DOHH2 (cell line): ENCODE results near the gene MCF2L2.

ENCODE experiments used
- H3F3A ChIP-seq: fragments of 200-600 bp; sonication (generic), shearing (Covaris generic); 2 replicates; pipeline ENCODE4 v1.6.0; 2016; ENCODE audit warnings: antibody characterized with exemption, mild to moderate bottlenecking; ENCODE audit not compliant: control insufficient read depth, insufficient read depth
- H3K27ac ChIP-seq: fragments of 200-600 bp; sonication (generic); 2 replicates; pipeline ENCODE4 v1.5.1; 2014; ENCODE audit warnings: low read depth, mild to moderate bottlenecking, low read length, moderate library complexity
- H3K27me3 ChIP-seq: fragments of 200-600 bp; sonication (generic); 2 replicates; pipeline ENCODE4 v1.6.1; 2014; ENCODE audit warnings: mild to moderate bottlenecking, low read length, mixed read lengths; ENCODE audit not compliant: control insufficient read depth
- H3K36me3 ChIP-seq: fragments of 200-600 bp; sonication (generic); 2 replicates; pipeline ENCODE4 v1.6.1; 2014; ENCODE audit warnings: mild to moderate bottlenecking, low read length, moderate library complexity, mixed read lengths; ENCODE audit not compliant: control insufficient read depth
- H3K4me1 ChIP-seq: fragments of 200-600 bp; sonication (generic); 2 replicates; pipeline ENCODE4 v1.6.1; 2014; ENCODE audit warnings: mild to moderate bottlenecking, low read length, mixed read lengths; ENCODE audit not compliant: control insufficient read depth
- H3K4me2 ChIP-seq: fragments of 200-600 bp; sonication (generic); 2 replicates; pipeline ENCODE4 v1.6.0; 2014; ENCODE audit warnings: mild to moderate bottlenecking, low read length, moderate library complexity
- H3K4me3 ChIP-seq: fragments of 200-600 bp; sonication (generic); 2 replicates; pipeline ENCODE4 v1.5.1; 2014; ENCODE audit warnings: mild to moderate bottlenecking, low read length, mixed read lengths
- H3K79me2 ChIP-seq: fragments of 200-600 bp; sonication (generic); 2 replicates; pipeline ENCODE4 v1.6.1; 2014; ENCODE audit warnings: mild to moderate bottlenecking, low read length, mixed read lengths; ENCODE audit not compliant: control insufficient read depth
- H3K9me2 ChIP-seq: fragments of 200-600 bp; sonication (generic); replicated peaks from 2 replicates; pipeline ENCODE4 v1.6.1; 2014; ENCODE audit warnings: mild to moderate bottlenecking, low read length, mixed read lengths; ENCODE audit not compliant: control insufficient read depth
- H3K9me3 ChIP-seq: fragments of 200-600 bp; sonication (generic); 2 replicates; pipeline ENCODE4 v1.6.1; 2014; ENCODE audit warnings: antibody characterized with exemption, low read length, mixed read lengths; ENCODE audit not compliant: control insufficient read depth, insufficient read depth
- H4K20me1 ChIP-seq: fragments of 200-600 bp; sonication (generic); 2 replicates; pipeline ENCODE4 v1.6.0; 2014; ENCODE audit warnings: low read depth, mild to moderate bottlenecking, antibody characterized with exemption, low read length, moderate library complexity; ENCODE audit not compliant: control insufficient read depth, insufficient read depth
- EZH2phosphoT487 ChIP-seq: fragments of 200-600 bp; sonication (generic); IDR thresholded peaks from 2 replicates; pipeline ENCODE4 v1.6.1; 2017; ENCODE audit warnings: borderline replicate concordance, mild to moderate bottlenecking, antibody characterized with exemption, low read length, moderate library complexity, mixed read lengths
- TF ChIP-seq, protein P1 (sequence below): fragments of 200-600 bp; sonication (generic); IDR thresholded peaks from one replicate; pipeline ENCODE4 v1.5.1; 2014; ENCODE audit warnings: antibody characterized with exemption, mild to moderate bottlenecking, low read depth, low read length; ENCODE audit not compliant: poor library complexity, severe bottlenecking

The MCF2L2 gene

DNA sequence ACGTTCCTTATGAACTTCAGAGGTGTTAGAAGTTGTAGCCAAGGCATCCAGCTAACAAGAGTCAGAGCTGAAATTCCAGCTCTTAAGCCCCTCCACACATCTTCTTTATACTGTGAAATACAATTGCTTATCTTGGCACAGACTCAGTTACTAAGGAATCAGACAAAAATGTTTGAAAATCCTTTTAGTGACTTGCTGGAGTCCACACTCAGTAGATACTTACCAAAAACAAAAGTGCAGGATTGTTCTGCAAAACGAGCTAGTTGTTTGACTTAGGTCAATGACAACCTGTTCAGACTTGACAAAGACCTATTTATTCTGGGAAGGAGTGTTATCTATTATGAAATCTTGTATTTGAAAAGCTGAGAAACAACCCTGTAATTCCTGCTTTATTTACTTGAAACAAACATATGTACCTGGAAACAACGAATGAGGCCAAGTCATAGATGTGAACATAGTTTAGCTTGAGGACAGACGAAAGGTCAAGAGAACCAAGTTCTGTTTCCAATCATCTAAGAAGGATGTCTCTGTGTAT lies 136.9 kb downstream of the MCF2L2 start:
- no peaks in the 10 kb centered on the region for H3F3A ChIP-seq
- H3K36me3 ChIP-seq = no peaks in the 10 kb centered on the region
- no peak overlapping the region for H3K4me3 ChIP-seq
- H3K4me2 ChIP-seq = no peak overlapping the region
- no peak for TF ChIP-seq EZH2phosphoT487
- TF ChIP-seq, protein P1, sequence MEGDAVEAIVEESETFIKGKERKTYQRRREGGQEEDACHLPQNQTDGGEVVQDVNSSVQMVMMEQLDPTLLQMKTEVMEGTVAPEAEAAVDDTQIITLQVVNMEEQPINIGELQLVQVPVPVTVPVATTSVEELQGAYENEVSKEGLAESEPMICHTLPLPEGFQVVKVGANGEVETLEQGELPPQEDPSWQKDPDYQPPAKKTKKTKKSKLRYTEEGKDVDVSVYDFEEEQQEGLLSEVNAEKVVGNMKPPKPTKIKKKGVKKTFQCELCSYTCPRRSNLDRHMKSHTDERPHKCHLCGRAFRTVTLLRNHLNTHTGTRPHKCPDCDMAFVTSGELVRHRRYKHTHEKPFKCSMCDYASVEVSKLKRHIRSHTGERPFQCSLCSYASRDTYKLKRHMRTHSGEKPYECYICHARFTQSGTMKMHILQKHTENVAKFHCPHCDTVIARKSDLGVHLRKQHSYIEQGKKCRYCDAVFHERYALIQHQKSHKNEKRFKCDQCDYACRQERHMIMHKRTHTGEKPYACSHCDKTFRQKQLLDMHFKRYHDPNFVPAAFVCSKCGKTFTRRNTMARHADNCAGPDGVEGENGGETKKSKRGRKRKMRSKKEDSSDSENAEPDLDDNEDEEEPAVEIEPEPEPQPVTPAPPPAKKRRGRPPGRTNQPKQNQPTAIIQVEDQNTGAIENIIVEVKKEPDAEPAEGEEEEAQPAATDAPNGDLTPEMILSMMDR = no peak
- no peaks in the 10 kb centered on the region for H4K20me1 ChIP-seq
- H3K4me1 ChIP-seq = no peaks in the 10 kb centered on the region
- H3K9me3 ChIP-seq = no peaks in the 10 kb centered on the region
- H3K27ac ChIP-seq = no peak overlapping the region
- H3K9me2 ChIP-seq = no peaks in the 10 kb centered on the region
- no peaks in the 10 kb centered on the region for H3K79me2 ChIP-seq
- no peaks in the 10 kb centered on the region for H3K27me3 ChIP-seq

DNA sequence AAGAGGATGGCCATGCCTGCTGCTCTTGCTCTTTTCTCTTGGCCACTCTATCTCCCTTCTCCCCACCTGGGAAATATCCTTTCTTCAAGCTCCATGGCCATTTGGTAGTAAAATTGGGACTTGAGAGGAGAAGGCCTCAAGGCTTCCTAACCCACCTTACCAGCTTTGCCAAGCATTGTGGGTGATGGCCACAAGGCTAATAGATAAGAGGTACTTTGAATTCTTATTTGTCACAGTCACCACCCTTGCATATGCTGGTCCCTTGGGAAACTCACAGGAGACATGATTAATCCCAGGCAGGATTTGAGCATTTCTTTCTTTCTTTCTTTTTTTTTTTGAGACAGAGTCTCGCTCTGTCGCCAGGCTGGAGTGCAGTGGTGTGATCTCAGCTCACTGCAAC lies 138.2 kb downstream of the MCF2L2 start:
- H3K36me3 ChIP-seq = no peaks in the 10 kb centered on the region
- H3K4me1 ChIP-seq = peaks cover 6% of the 10 kb centered on the region
- H3K4me3 ChIP-seq = no peak overlapping the region
- H4K20me1 ChIP-seq = no peaks in the 10 kb centered on the region
- TF ChIP-seq, protein P1 = no peak
- no peak for TF ChIP-seq EZH2phosphoT487
- no peaks in the 10 kb centered on the region for H3F3A ChIP-seq
- H3K4me2 ChIP-seq = no peak overlapping the region
- no peaks in the 10 kb centered on the region for H3K9me3 ChIP-seq
- no peaks in the 10 kb centered on the region for H3K79me2 ChIP-seq
- H3K27ac ChIP-seq = no peak overlapping the region
- H3K9me2 ChIP-seq = no peaks in the 10 kb centered on the region
- no peaks in the 10 kb centered on the region for H3K27me3 ChIP-seq

DNA sequence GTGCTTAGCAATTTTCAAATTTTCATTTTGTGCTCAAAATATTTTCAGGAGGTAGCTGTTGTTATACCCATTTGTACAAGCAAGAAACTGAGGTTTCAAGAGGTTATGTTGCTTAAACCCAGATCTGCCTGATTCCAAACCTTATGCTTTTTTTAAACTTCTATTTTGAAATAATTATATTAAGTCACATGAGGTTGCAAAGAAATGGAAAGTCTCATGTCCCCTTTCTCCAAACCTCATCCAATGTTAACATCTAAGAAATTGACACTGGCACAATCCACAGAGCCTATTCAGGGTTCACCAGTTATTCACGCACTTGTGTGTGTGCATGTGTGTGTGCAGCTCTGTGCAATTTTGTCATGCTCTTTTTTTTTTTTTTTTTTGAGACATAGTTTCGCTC lies 140.3 kb downstream of the MCF2L2 start:
- Histone ChIP-seq H3K9me2 (no peaks in the 10 kb centered on the region), H3K27ac (no peak overlapping the region), H3K4me1 (peaks cover 6% of the 10 kb centered on the region), H3K4me3 (no peak overlapping the region), H3K9me3 (no peaks in the 10 kb centered on the region), H3K27me3 (no peaks in the 10 kb centered on the region), H3K4me2 (no peak overlapping the region), H3F3A (no peaks in the 10 kb centered on the region), H3K36me3 (no peaks in the 10 kb centered on the region), H3K79me2 (no peaks in the 10 kb centered on the region), H4K20me1 (no peaks in the 10 kb centered on the region)
- TF ChIP-seq, protein P1 = no peak
- TF ChIP-seq EZH2phosphoT487 = no peak
